HG03280 (cell line): ENCODE results near the gene TMEM86A.

Source experiments
- ATAC-seq: cut with Tn5 transposase; IDR thresholded peaks from one replicate; pipeline ENCODE4 v1.9.1; 2021; ENCODE audit warnings: mild to moderate bottlenecking, moderate library complexity; ENCODE audit not compliant: unreplicated experiment

Gene TMEM86A

GRCh38 chr11:18722293-18722637, 23.7 kb downstream of the TMEM86A start:
- ATAC-seq: peak; percentile 17

- no peak for ATAC-seq
Observed at GRCh38 chr11:18723991-18724390, 25.4 kb downstream of the TMEM86A start.

GRCh38 chr11:18726040-18726439, 27.5 kb downstream of the TMEM86A start, which contains the start of gene IGSF22:
Gene IGSF22 (minus strand): TSS chr11:18726188. CDS start chr11:18724236, 1,952 bp downstream.
- ATAC-seq: no peak

- peak; percentile 46 for ATAC-seq
Observed at GRCh38 chr11:18727479-18728236, 29.1 kb downstream of the TMEM86A start.

GRCh38 chr11:18728658-18729057, 30.1 kb downstream of the TMEM86A start:
- no peak for ATAC-seq

GRCh38 chr11:18729426-18729825, 30.8 kb downstream of the TMEM86A start:
- ATAC-seq: no peak

GRCh38 chr11:18730020-18730419, 31.4 kb downstream of the TMEM86A start:
- no peak for ATAC-seq

GRCh38 chr11:18731441-18731840, 32.9 kb downstream of the TMEM86A start:
- ATAC-seq: no peak

GRCh38 chr11:18731949-18732821, 33.6 kb downstream of the TMEM86A start:
- ATAC-seq: no peak

- ATAC-seq: no peak
Observed at GRCh38 chr11:18733202-18733601, 34.6 kb downstream of the TMEM86A start.

- no peak for ATAC-seq
Observed at GRCh38 chr11:18736590-18737148, 38.1 kb downstream of the TMEM86A start.

GRCh38 chr11:18737642-18738041, 39.1 kb downstream of the TMEM86A start:
- ATAC-seq: no peak

GRCh38 chr11:18739685-18740084, 41.1 kb downstream of the TMEM86A start:
- ATAC-seq: no peak

GRCh38 chr11:18741783-18742182, 43.2 kb downstream of the TMEM86A start:
- no peak for ATAC-seq

GRCh38 chr11:18743365-18743764, 44.8 kb downstream of the TMEM86A start:
- no peak for ATAC-seq

GRCh38 chr11:18743900-18744514, 45.4 kb downstream of the TMEM86A start:
- ATAC-seq: no peak

GRCh38 chr11:18745251-18745650, 46.7 kb downstream of the TMEM86A start:
- no peak for ATAC-seq

GRCh38 chr11:18748766-18749365, 50.3 kb downstream of the TMEM86A start:
- no peak for ATAC-seq

GRCh38 chr11:18749681-18750319, 51.2 kb downstream of the TMEM86A start:
- ATAC-seq: no peak

GRCh38 chr11:18750944-18751343, 52.4 kb downstream of the TMEM86A start:
- no peak for ATAC-seq
